WTC11 (cell line): ENCODE measurements around the gene C20orf141. TPM values are rescaled to one million over a fixed set of nuclear protein-coding genes. Genes with fewer than 3 reads are reported as not detected.

Source experiments
- ATAC-seq: fragments of 200-7000 bp; cut with Tn5 transposase; 2 replicates; pipeline ENCODE4 v1.10.0; 2021; ENCODE audit warnings: mild to moderate bottlenecking, moderate library complexity
- CTCF ChIA-PET: fragments of 300-600 bp; sonication (Branson Sonifier 250); formaldehyde crosslinking; loops from one replicate; lab custom pipeline; 2021; ENCODE audit warnings: antibody characterized with exemption; lab: Charles Lee
- POLR2A ChIA-PET: fragments of 350-600 bp; sonication (Branson Sonifier 250); formaldehyde crosslinking; loops from one replicate; lab custom pipeline; 2021; ENCODE audit warnings: antibody characterized with exemption; lab: Charles Lee
- DNase-seq: peaks from one replicate; pipeline ENCODE4 v3.0.0; 2021; ENCODE audit warnings: low spot score
- H3K27ac Mint-ChIP-seq: 2 replicates; pipeline ENCODE4 v1.8.0; 2021; ENCODE audit warnings: mixed read lengths
- H3K27me3 Mint-ChIP-seq: 2 replicates; pipeline ENCODE4 v1.8.0; 2021; ENCODE audit warnings: low read depth, mild to moderate bottlenecking, moderate library complexity, mixed read lengths
- H3K36me3 Mint-ChIP-seq: 2 replicates; pipeline ENCODE4 v1.8.0; 2021; ENCODE audit warnings: mixed read lengths
- H3K4me1 Mint-ChIP-seq: 2 replicates; pipeline ENCODE4 v1.8.0; 2022; ENCODE audit warnings: mixed read lengths
- H3K4me3 Mint-ChIP-seq: 2 replicates; pipeline ENCODE4 v1.8.0; 2021; ENCODE audit warnings: mild to moderate bottlenecking, moderate library complexity, mixed read lengths
- H3K9me3 Mint-ChIP-seq: 2 replicates; pipeline ENCODE4 v1.8.0; 2021; ENCODE audit warnings: mixed read lengths
- CBFB ChIP-seq: sonication (generic); formaldehyde crosslinking; IDR thresholded peaks from 2 replicates; pipeline ENCODE4 v1.8.1; 2022; ENCODE audit warnings: mild to moderate bottlenecking, low read depth, missing genetic modification reagents
- CREB1 ChIP-seq: sonication (generic); formaldehyde crosslinking; IDR thresholded peaks from 2 replicates; pipeline ENCODE4 v1.8.0; 2023; ENCODE audit warnings: mild to moderate bottlenecking, missing genetic modification reagents
- CREM ChIP-seq: sonication (generic); formaldehyde crosslinking; IDR thresholded peaks from 2 replicates; pipeline ENCODE4 v1.8.1; 2022; ENCODE audit warnings: mild to moderate bottlenecking, missing genetic modification reagents, moderate library complexity
- E2F5 ChIP-seq: sonication (generic); formaldehyde crosslinking; IDR thresholded peaks from 2 replicates; pipeline ENCODE4 v1.8.1; 2022; ENCODE audit warnings: mild to moderate bottlenecking, moderate library complexity, missing genetic modification reagents
- ELF4 ChIP-seq: sonication (generic); formaldehyde crosslinking; IDR thresholded peaks from 2 replicates; pipeline ENCODE4 v1.8.1; 2022; ENCODE audit warnings: low read depth, mild to moderate bottlenecking, moderate library complexity, missing genetic modification reagents
- FOXJ3 ChIP-seq: sonication (generic); formaldehyde crosslinking; IDR thresholded peaks from 2 replicates; pipeline ENCODE4 v1.9.0; 2021; ENCODE audit warnings: missing genetic modification reagents, mild to moderate bottlenecking, borderline replicate concordance
- FOXP1 ChIP-seq: sonication (generic); formaldehyde crosslinking; IDR thresholded peaks from 2 replicates; pipeline ENCODE4 v1.8.0; 2022; ENCODE audit warnings: missing genetic modification reagents, mild to moderate bottlenecking, moderate library complexity, borderline replicate concordance
- GTF2I ChIP-seq: fragments of 250-450 bp; sonication (Bioruptor Pico); conservative IDR thresholded peaks from 2 replicates; pipeline ENCODE4 v1.4.0; 2021; ENCODE audit warnings: mild to moderate bottlenecking
- IRF2 ChIP-seq: sonication (generic); formaldehyde crosslinking; IDR thresholded peaks from 2 replicates; pipeline ENCODE4 v1.8.0; 2022; ENCODE audit warnings: low read depth, missing genetic modification reagents, borderline replicate concordance
- JAZF1 ChIP-seq: fragments of 250-450 bp; sonication (Bioruptor Pico); IDR thresholded peaks from 2 replicates; pipeline ENCODE4 v1.9.0; 2021; ENCODE audit warnings: moderate library complexity, mild to moderate bottlenecking, inconsistent platforms
- JUN ChIP-seq: sonication (generic); formaldehyde crosslinking; IDR thresholded peaks from 2 replicates; pipeline ENCODE4 v1.8.0; 2023; ENCODE audit warnings: mild to moderate bottlenecking, missing genetic modification reagents
- MXD4 ChIP-seq: fragments of 250-450 bp; sonication (Bioruptor Pico); IDR thresholded peaks from 2 replicates; pipeline ENCODE4 v1.8.0; 2021; ENCODE audit warnings: mild to moderate bottlenecking, moderate library complexity, borderline replicate concordance
- NR1H2 ChIP-seq: sonication (generic); formaldehyde crosslinking; IDR thresholded peaks from 2 replicates; pipeline ENCODE4 v1.9.0; 2021; ENCODE audit warnings: mild to moderate bottlenecking, moderate library complexity, missing genetic modification reagents
- NR2C2 ChIP-seq: sonication (generic); formaldehyde crosslinking; IDR thresholded peaks from 2 replicates; pipeline ENCODE4 v1.8.0; 2022; ENCODE audit warnings: mild to moderate bottlenecking, missing genetic modification reagents
- OVOL2 ChIP-seq: fragments of 250-450 bp; sonication (Bioruptor Pico); IDR thresholded peaks from 2 replicates; pipeline ENCODE4 v1.9.0; 2021; ENCODE audit warnings: mild to moderate bottlenecking, borderline replicate concordance
- PRDM15 ChIP-seq: sonication (generic); formaldehyde crosslinking; IDR thresholded peaks from 2 replicates; pipeline ENCODE4 v1.8.0; 2022; ENCODE audit warnings: missing genetic modification reagents
- RORB ChIP-seq: fragments of 250-450 bp; sonication (Bioruptor Pico); IDR thresholded peaks from 2 replicates; pipeline ENCODE4 v1.9.0; 2021; ENCODE audit warnings: mild to moderate bottlenecking
- SMAD3 ChIP-seq: sonication (generic); formaldehyde crosslinking; IDR thresholded peaks from 2 replicates; pipeline ENCODE4 v1.8.0; 2022; ENCODE audit warnings: missing genetic modification reagents, mild to moderate bottlenecking, borderline replicate concordance
- TCF7 ChIP-seq: sonication (generic); formaldehyde crosslinking; IDR thresholded peaks from 2 replicates; pipeline ENCODE4 v1.8.0; 2022; ENCODE audit warnings: mild to moderate bottlenecking, low read depth, missing genetic modification reagents, moderate library complexity
- ZNF232 ChIP-seq: sonication (generic); formaldehyde crosslinking; IDR thresholded peaks from 2 replicates; pipeline ENCODE4 v1.8.0; 2022; ENCODE audit warnings: mild to moderate bottlenecking, missing genetic modification reagents
- ZNF281 ChIP-seq: sonication (generic); formaldehyde crosslinking; IDR thresholded peaks from 2 replicates; pipeline ENCODE4 v1.8.0; 2023; ENCODE audit warnings: mild to moderate bottlenecking, missing genetic modification reagents
- ZNF416 ChIP-seq: fragments of 250-450 bp; sonication (Bioruptor Pico); IDR thresholded peaks from 2 replicates; pipeline ENCODE4 v1.9.0; 2021; ENCODE audit warnings: mild to moderate bottlenecking, inconsistent platforms
- ZNF671 ChIP-seq: fragments of 250-450 bp; sonication (Bioruptor Pico); IDR thresholded peaks from 2 replicates; pipeline ENCODE4 v1.8.0; 2021; ENCODE audit warnings: mild to moderate bottlenecking
- total RNA-seq: library from RNA; stranded (reverse); gene quantifications from 3 replicates; pipeline ENCODE4 v1.2.3, GENCODE V29; 2021
- TF ChIP-seq, protein P1 (sequence below): sonication (generic); formaldehyde crosslinking; conservative IDR thresholded peaks from 2 replicates; pipeline ENCODE4 v1.8.1; 2022; ENCODE audit warnings: mild to moderate bottlenecking, missing genetic modification reagents
- TF ChIP-seq, protein P2 (sequence below): fragments of 250-450 bp; sonication (Bioruptor Pico); IDR thresholded peaks from 2 replicates; pipeline ENCODE4 v1.9.0; 2021; ENCODE audit warnings: mild to moderate bottlenecking
- TF ChIP-seq, protein P3 (sequence below): sonication (generic); formaldehyde crosslinking; IDR thresholded peaks from 2 replicates; pipeline ENCODE4 v1.8.1; 2022; ENCODE audit warnings: low read depth, mild to moderate bottlenecking, moderate library complexity, missing genetic modification reagents, borderline replicate concordance

C20orf141 gene
- total RNA-seq, 1 experiment from 2014 or later = not detected

- no peaks in the 10 kb centered on the region for H3K9me3 Mint-ChIP-seq
- H3K4me3 Mint-ChIP-seq = no peak overlapping the region
- H3K27me3 Mint-ChIP-seq = no peaks in the 10 kb centered on the region
- H3K27ac Mint-ChIP-seq = no peak overlapping the region
- no peak for DNase-seq
- H3K36me3 Mint-ChIP-seq = no peaks in the 10 kb centered on the region
- ChIA-PET POLR2A (no interaction called here), CTCF (interaction anchor here (0.7 to 2.2 kb wide), 5 partner anchors 9 to 174 kb away, joined by 3 to 5 read pairs (median 4); partner anchors contain the start of gene CPXM1)
- no peaks in the 10 kb centered on the region for H3K4me1 Mint-ChIP-seq
- no peak for TF ChIP-seq IRF2 (CRISPR knock-in tag)
- TF ChIP-seq ZNF671 (CRISPR knock-in tag) = no peak
- TF ChIP-seq CREB1 = no peak
- TF ChIP-seq CBFB = no peak
- no peak for TF ChIP-seq TCF7
- TF ChIP-seq SMAD3 (CRISPR knock-in tag) = no peak
- TF ChIP-seq, protein P1, sequence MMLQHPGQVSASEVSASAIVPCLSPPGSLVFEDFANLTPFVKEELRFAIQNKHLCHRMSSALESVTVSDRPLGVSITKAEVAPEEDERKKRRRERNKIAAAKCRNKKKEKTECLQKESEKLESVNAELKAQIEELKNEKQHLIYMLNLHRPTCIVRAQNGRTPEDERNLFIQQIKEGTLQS = no peak
- TF ChIP-seq E2F5 = no peak
- no peak for TF ChIP-seq FOXP1 (CRISPR knock-in tag)
- TF ChIP-seq ZNF416 (CRISPR knock-in tag) = no peak
- no peak for ATAC-seq
These were observed 49.8 kb downstream of the C20orf141 start for GRCh38 chr20:2864626-2865025.

GRCh38 chr20:2865101-2865500, 50.3 kb downstream of the C20orf141 start:
- Mint-ChIP-seq H3K27me3 (no peaks in the 10 kb centered on the region), H3K4me3 (no peak overlapping the region), H3K36me3 (no peaks in the 10 kb centered on the region), H3K4me1 (no peaks in the 10 kb centered on the region), H3K27ac (no peak overlapping the region)
- DNase-seq (no peak), ATAC-seq (no peak)
- ChIA-PET POLR2A (no interaction called here), CTCF (interaction anchor here (0.5 to 2.2 kb wide), 13 partner anchors 9 to 204 kb away, joined by 3 to 8 read pairs (median 3); partner anchors contain the start of genes CPXM1 and TMEM239)
- TF ChIP-seq PRDM15 (CRISPR knock-in tag) (no peak), FOXJ3 (CRISPR knock-in tag) (no peak), OVOL2 (CRISPR knock-in tag) (no peak), ZNF281 (CRISPR knock-in tag) (no peak), GTF2I (CRISPR knock-in tag) (no peak), CREM (CRISPR knock-in tag) (no peak), ELF4 (CRISPR knock-in tag) (no peak), NR2C2 (CRISPR knock-in tag) (no peak), JAZF1 (no peak), SMAD3 (CRISPR knock-in tag) (no peak), JUN (CRISPR knock-in tag) (no peak), ZNF232 (CRISPR knock-in tag) (no peak), MXD4 (CRISPR knock-in tag) (no peak), NR1H2 (CRISPR knock-in tag) (no peak), RORB (CRISPR knock-in tag) (no peak)
- TF ChIP-seq, protein P2, sequence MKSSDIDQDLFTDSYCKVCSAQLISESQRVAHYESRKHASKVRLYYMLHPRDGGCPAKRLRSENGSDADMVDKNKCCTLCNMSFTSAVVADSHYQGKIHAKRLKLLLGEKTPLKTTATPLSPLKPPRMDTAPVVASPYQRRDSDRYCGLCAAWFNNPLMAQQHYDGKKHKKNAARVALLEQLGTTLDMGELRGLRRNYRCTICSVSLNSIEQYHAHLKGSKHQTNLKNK (CRISPR knock-in tag) = no peak
- TF ChIP-seq, protein P1 = no peak
- TF ChIP-seq, protein P3, sequence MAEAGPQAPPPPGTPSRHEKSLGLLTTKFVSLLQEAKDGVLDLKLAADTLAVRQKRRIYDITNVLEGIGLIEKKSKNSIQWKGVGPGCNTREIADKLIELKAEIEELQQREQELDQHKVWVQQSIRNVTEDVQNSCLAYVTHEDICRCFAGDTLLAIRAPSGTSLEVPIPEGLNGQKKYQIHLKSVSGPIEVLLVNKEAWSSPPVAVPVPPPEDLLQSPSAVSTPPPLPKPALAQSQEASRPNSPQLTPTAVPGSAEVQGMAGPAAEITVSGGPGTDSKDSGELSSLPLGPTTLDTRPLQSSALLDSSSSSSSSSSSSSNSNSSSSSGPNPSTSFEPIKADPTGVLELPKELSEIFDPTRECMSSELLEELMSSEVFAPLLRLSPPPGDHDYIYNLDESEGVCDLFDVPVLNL (CRISPR knock-in tag) = no peak
- TF ChIP-seq, all 79 proteins: peak for 0
- H3K9me3 Mint-ChIP-seq = no peaks in the 10 kb centered on the region
